ENCODE data around the gene TMEM129.

- TF ChIP-seq, protein P1, sequence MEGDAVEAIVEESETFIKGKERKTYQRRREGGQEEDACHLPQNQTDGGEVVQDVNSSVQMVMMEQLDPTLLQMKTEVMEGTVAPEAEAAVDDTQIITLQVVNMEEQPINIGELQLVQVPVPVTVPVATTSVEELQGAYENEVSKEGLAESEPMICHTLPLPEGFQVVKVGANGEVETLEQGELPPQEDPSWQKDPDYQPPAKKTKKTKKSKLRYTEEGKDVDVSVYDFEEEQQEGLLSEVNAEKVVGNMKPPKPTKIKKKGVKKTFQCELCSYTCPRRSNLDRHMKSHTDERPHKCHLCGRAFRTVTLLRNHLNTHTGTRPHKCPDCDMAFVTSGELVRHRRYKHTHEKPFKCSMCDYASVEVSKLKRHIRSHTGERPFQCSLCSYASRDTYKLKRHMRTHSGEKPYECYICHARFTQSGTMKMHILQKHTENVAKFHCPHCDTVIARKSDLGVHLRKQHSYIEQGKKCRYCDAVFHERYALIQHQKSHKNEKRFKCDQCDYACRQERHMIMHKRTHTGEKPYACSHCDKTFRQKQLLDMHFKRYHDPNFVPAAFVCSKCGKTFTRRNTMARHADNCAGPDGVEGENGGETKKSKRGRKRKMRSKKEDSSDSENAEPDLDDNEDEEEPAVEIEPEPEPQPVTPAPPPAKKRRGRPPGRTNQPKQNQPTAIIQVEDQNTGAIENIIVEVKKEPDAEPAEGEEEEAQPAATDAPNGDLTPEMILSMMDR (IDR thresholded peaks at IDR 0.05), result no peak
- TF ChIP-seq POLR2A (IDR thresholded peaks at IDR 0.05) (no peak), EP300 (IDR thresholded peaks at IDR 0.05) (no peak)
Measured at GRCh38 chr4:1752284-1753041, 31.3 kb upstream of the TMEM129 start.

Data from ovary (tissue), 3 donors.